Measurements from ENCODE around the gene FOXS1. TPM values are rescaled to one million over a fixed set of nuclear protein-coding genes. Genes with fewer than 3 reads are reported as not detected.

Gene FOXS1
- polyA plus RNA-seq, 3 donors, result not detected

DNA sequence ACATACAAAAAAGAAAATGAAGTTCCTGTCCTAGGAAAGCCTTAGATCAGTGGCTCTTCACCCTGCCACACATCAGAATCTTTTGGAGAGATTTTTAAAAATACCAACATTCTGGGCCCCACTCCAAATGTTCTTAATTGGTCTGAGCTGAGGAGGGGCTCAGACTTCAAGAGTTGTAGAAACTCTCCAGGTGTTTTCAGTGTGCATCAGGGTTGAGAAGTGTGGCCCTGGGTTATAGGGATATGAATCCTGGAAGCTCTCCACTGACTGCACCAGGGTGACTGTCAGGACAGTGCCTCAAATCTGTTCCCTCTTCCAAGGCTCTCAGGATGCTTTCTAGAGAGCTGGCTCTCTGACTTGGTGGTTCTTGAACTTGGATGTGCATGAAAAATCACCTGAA lies 31.8 kb downstream of the FOXS1 start:
- TF ChIP-seq CTCF (IDR thresholded peaks at IDR 0.05), result no peak
- Histone ChIP-seq H3K4me2 (replicated peaks; ENCODE audit: extremely low read depth, low read length, poor library complexity, severe bottlenecking) (no peak overlapping the region), H3K79me2 (ENCODE audit: insufficient read depth, low read length) (no peaks in the 10 kb centered on the region), H3K27ac (ENCODE audit: low read depth in 1 of 2, low read length in 2 of 2) (no peak overlapping the region), H3K9ac (ENCODE audit: insufficient read depth, low read length, poor library complexity, severe bottlenecking) (no peak overlapping the region), H3K4me1 (ENCODE audit: control insufficient read depth in 1 of 2, insufficient read depth in 2 of 2, low read length in 2 of 2) (peaks cover 7 to 10% of the 10 kb centered on the region in 2 donors), H3K36me3 (replicated peaks in 1 of 2; ENCODE audit: control insufficient read depth in 1 of 2, insufficient read depth in 2 of 2, low read length in 2 of 2) (peaks cover 0 to 5% of the 10 kb centered on the region in 2 donors), H2AFZ (ENCODE audit: insufficient read depth, low read depth, low read length, poor library complexity, severe bottlenecking) (no peak overlapping the region), H3K4me3 (replicated peaks in 1 of 3; ENCODE audit: low read depth in 2 of 3, low read length in 3 of 3) (no peak overlapping the region), H4K20me1 (ENCODE audit: insufficient read depth, low read length) (no peaks in the 10 kb centered on the region), H3K9me3 (replicated peaks in 1 of 2; ENCODE audit: control insufficient read depth in 1 of 2, insufficient read depth in 1 of 2, low read length in 2 of 2) (no peaks in the 10 kb centered on the region), H3K27me3 (ENCODE audit: control insufficient read depth in 2 of 2, insufficient read depth in 2 of 2, low read length in 2 of 2) (no peaks in the 10 kb centered on the region)
- H3K27me3 Mint-ChIP-seq (ENCODE audit: low read depth in 3 of 3), result peaks cover 0 to 3% (median 2%) of the 10 kb centered on the region in 3 donors
- H3K4me1 Mint-ChIP-seq, result peaks cover 13% of the 10 kb centered on the region
- H3K27ac Mint-ChIP-seq, result no peak overlapping the region
- intact Hi-C loops (cut with micrococcal nuclease), result no loop called here
- no peaks in the 10 kb centered on the region for H3K9me3 Mint-ChIP-seq
- no peak overlapping the region for H3K4me3 Mint-ChIP-seq
- H3K36me3 Mint-ChIP-seq, result peaks cover 8 to 14% of the 10 kb centered on the region in 2 donors
- DNase-seq, result no peak

DNA sequence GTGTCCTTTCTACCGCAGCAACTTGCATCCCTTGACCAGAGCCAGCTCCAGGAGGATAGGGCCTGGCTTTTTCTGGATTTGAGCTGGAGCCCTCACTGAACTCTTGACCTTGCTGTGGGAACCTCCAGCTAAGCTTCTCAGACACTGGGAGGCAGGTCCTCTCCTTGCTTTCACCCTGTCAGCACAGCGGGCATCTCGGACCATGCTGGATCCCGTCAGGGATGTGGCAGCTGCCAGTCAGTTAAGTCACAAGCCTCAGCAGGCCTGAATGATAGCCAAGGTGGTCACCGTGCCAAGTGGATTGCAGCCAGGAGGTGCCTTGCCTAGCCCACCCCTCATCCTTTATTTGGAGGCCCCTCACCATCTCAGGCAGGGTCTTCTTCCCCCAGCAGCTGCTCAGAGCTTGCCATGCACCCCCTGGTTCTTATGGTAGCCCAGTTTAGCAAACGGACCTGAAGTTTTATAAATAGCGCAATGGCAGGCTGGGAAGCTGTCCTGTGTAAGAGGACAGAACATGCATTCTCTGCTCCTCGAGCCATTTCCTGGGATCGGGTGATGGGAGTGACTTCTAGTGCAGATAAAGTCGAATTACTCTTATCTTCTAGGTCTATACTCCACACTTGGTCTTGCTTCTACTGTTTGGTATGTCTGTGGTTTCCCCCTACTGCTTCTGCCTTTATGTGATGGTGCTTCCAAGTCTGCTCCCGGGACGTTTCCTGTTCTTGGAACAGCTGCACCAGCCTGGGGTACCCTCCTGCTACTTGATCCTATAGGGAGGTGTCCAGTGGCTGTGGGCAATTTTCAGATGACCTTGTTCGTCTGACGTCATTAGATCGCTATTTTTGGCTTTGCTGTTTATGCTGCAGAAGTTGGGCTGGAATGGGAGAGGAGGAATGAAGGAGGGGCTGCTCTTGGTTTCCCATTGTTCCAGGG lies 33.3 kb downstream of the FOXS1 start:
- Histone ChIP-seq H3K4me1 (ENCODE audit: control insufficient read depth in 1 of 2, insufficient read depth in 2 of 2, low read length in 2 of 2) (peaks cover 7 to 10% of the 10 kb centered on the region in 2 donors), H3K9ac (ENCODE audit: insufficient read depth, low read length, poor library complexity, severe bottlenecking) (no peak overlapping the region), H2AFZ (ENCODE audit: insufficient read depth, low read depth, low read length, poor library complexity, severe bottlenecking) (no peak overlapping the region), H3K27me3 (ENCODE audit: control insufficient read depth in 2 of 2, insufficient read depth in 2 of 2, low read length in 2 of 2) (no peaks in the 10 kb centered on the region), H3K79me2 (ENCODE audit: insufficient read depth, low read length) (no peaks in the 10 kb centered on the region), H3K4me3 (replicated peaks in 1 of 3; ENCODE audit: low read depth in 2 of 3, low read length in 3 of 3) (no peak overlapping the region), H3K27ac (ENCODE audit: low read depth in 1 of 2, low read length in 2 of 2) (no peak overlapping the region), H3K36me3 (replicated peaks in 1 of 2; ENCODE audit: control insufficient read depth in 1 of 2, insufficient read depth in 2 of 2, low read length in 2 of 2) (peaks cover 3 to 15% of the 10 kb centered on the region in 2 donors), H4K20me1 (ENCODE audit: insufficient read depth, low read length) (no peaks in the 10 kb centered on the region), H3K9me3 (replicated peaks in 1 of 2; ENCODE audit: control insufficient read depth in 1 of 2, insufficient read depth in 1 of 2, low read length in 2 of 2) (no peaks in the 10 kb centered on the region), H3K4me2 (replicated peaks; ENCODE audit: extremely low read depth, low read length, poor library complexity, severe bottlenecking) (no peak overlapping the region)
- H3K4me1 Mint-ChIP-seq, result peaks cover 13% of the 10 kb centered on the region
- WGBS (ENCODE audit: insufficient coverage), result 98% methylated on average over 5 of the region's 15 CpGs
- no peaks in the 10 kb centered on the region for H3K9me3 Mint-ChIP-seq
- DNase-seq, result no peak
- no peak overlapping the region for H3K4me3 Mint-ChIP-seq
- intact Hi-C loops (cut with micrococcal nuclease), result no loop called here
- peaks cover 19 to 22% of the 10 kb centered on the region in 2 donors for H3K36me3 Mint-ChIP-seq
- TF ChIP-seq CTCF (IDR thresholded peaks at IDR 0.05), result no peak
- peaks cover 1 to 3% (median 2%) of the 10 kb centered on the region in 3 donors for H3K27me3 Mint-ChIP-seq (ENCODE audit: low read depth in 3 of 3)
- H3K27ac Mint-ChIP-seq, result no peak overlapping the region

Measured in CD14-positive monocyte (primary cell).